Fibroblast of lung (primary cell): ENCODE measurements around the gene LRRC59.

Source experiments
- EZH2 ChIP-seq: IDR thresholded peaks from 2 replicates; pipeline ENCODE4 v1.5.1; 2012; ENCODE audit warnings: low read length, control low read depth, mild to moderate bottlenecking; ENCODE audit errors: missing control alignments
- TF ChIP-seq, protein P1 (sequence below), 2 donors: IDR thresholded peaks in 1 of 2; conservative IDR thresholded peaks in 1 of 2; 1 replicate in 1 of 2; 2 replicates in 1 of 2; pipeline ENCODE4 v1.5.1; 2011 to 2012; ENCODE audit warnings: low read length in 2 of 2, control low read depth in 1 of 2, inconsistent platforms in 1 of 2, low read depth in 1 of 2, mild to moderate bottlenecking in 1 of 2

DNA sequence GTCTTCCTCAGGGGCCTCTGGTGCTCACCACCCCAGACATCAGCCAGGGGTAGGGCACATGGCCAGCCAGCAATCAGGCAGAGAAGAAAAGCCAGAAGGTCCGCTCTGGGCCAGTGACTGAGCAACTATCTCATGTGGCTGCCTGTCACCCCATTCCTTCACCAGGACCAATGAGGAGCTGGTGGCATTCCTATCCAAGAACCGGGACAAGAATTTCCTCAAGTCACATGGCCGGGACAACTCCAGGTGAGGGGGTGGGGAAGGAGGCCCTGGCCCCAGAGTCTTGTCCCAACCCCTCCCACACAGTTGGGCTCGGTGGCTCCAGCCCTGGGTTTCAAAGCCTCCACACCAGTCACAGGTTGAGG, 42.0 kb downstream of the LRRC59 start:
- TF ChIP-seq, protein P1, sequence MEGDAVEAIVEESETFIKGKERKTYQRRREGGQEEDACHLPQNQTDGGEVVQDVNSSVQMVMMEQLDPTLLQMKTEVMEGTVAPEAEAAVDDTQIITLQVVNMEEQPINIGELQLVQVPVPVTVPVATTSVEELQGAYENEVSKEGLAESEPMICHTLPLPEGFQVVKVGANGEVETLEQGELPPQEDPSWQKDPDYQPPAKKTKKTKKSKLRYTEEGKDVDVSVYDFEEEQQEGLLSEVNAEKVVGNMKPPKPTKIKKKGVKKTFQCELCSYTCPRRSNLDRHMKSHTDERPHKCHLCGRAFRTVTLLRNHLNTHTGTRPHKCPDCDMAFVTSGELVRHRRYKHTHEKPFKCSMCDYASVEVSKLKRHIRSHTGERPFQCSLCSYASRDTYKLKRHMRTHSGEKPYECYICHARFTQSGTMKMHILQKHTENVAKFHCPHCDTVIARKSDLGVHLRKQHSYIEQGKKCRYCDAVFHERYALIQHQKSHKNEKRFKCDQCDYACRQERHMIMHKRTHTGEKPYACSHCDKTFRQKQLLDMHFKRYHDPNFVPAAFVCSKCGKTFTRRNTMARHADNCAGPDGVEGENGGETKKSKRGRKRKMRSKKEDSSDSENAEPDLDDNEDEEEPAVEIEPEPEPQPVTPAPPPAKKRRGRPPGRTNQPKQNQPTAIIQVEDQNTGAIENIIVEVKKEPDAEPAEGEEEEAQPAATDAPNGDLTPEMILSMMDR (conservative IDR thresholded peaks at IDR 0.05 in 1 of 2, IDR thresholded peaks at IDR 0.05 in 1 of 2; ENCODE audit: low read depth in 1 of 2, low read length in 2 of 2) = no peak
- no peak for TF ChIP-seq EZH2
